Measurements from ENCODE around the gene ZNF20. TPM values are rescaled to one million over a fixed set of nuclear protein-coding genes. Genes with fewer than 3 reads are reported as not detected.
"Not testable (repeated sequence)": the region's sequence is repeated elsewhere in the genome, so short reads cannot be mapped to it uniquely, and the experiment has no call there.

The ZNF20 gene
- polyA plus RNA-seq, 10 donors: 1.2 to 4.5 (median 2.3) TPM

- no peak for DNase-seq
Measured at GRCh38 chr19:12113121-12113520, 27.0 kb downstream of the ZNF20 start.

GRCh38 chr19:12112701-12113100 lies 27.4 kb downstream of the ZNF20 start:
- no peak for DNase-seq

DNA sequence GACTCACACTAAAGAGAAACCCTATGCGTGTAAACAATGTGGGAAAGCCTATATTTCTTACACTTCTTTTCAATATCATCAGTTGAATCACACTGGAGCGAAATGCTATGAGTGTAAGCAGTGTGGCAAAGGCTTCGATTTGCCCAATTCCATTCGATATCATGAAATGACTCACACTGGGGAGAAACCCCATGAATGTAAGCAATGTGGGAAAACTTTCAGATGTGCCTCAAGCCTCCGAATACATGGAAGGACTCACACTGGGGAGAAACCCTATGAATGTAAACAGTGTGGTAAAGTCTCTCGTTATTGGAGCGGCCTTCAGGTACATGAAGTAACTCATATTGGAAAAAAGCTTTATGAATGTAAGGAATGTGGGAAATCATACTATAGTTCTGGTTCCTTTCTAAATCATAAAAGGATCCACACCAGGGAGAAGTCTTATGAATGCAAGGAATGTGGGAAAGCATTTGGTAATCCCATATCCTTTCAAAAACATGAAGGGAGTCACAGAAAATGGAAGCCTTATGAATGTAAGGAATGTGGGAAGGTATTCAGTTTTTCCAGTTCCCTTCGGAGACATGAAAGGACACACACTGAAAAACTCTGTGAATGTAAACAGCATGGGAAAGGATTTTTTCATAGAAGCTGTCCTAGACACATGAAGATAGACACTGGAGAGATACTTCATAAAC lies 28.1 kb downstream of the ZNF20 start:
- no peak for DNase-seq

GRCh38 chr19:12111176-12111575 lies 29.0 kb downstream of the ZNF20 start:
- no peak for DNase-seq

GRCh38 chr19:12103909-12104308 lies 36.2 kb downstream of the ZNF20 start:
- DNase-seq: not testable (repeated sequence)

- DNase-seq: no peak
Measured at GRCh38 chr19:12098040-12098439, 42.1 kb downstream of the ZNF20 start.

- DNase-seq: no peak
Measured at GRCh38 chr19:12095111-12095790, 44.9 kb downstream of the ZNF20 start.

DNA sequence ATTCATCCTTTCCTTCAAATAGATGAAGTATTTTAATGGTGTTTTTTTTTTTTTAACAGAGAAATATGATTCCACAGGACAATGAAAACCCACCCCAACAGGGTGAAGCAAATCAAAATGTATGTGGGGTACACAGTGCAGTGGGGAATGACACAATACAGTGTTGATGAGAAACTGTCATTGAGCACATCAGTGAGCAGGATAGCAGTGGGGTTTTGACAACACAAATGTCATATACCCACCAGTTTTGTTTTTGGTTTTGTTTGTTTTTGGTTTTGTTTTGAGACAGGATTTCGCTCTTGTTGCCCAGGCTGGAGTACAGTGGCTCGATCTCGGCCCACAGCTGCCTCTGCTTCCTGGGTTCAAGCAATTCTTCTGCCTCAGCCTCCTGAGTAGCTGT lies 46.4 kb downstream of the ZNF20 start:
- DNase-seq: no peak

DNA sequence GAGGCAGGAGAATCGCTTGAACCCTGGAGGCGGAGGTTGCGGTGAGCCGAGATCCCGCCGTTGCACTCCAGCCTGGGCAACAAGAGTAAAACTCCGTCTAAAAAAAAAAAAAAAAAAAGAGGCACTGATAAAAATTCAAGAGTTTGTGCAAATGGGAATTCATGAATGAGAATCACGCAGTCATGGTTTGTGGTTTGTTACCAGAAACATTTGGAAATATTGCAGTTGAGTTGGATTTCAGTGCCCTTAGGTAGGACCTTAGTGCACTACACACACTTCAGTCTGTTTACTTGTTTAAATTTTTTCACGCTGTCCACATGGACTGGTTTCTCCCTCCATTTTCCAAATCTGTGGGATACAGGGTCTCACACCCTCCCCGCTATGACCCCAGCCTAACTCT lies 47.2 kb downstream of the ZNF20 start:
- DNase-seq: peak in 2 of 3 donors; percentile 3 to 22

GRCh38 chr19:12092065-12092867 lies 47.9 kb downstream of the ZNF20 start:
- DNase-seq: peak; percentile 92 to 96 (median 92)

- peak; percentile 51 to 87 (median 76) for DNase-seq
Measured at GRCh38 chr19:12090807-12091206, 49.3 kb downstream of the ZNF20 start.

DNA sequence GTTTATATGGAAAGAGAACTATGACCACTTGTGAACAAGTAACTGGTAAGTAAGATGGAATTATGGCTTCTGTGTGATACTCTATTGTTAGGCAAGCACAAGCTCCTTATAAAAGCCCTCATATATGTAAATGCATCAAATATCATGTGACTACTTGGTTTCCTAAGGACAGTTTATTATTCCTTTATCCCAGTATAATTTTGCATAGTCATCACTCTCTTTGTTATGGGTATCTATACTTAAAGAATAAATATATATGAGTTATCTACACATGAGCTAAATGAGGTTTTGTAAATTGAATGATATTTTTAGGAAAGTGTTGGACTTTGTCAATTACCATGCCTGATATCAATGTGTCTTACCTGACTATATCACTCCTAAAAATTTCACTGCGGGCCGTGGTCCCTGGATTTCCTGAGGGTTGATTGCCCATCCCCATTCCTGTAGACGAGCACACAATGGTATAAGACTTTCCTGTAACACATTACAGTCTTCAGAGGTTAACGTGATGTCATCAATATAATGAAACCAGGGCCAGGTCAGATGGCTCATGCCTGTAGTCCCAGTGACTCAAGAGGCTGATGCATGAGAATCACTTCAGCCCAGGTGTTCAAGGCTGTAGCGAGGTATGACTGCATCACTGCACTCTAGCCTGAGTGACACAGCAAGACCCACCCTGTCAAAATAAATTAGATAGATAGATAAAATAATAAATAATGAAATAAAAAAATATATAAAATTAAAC lies 54.9 kb downstream of the ZNF20 start:
- DNase-seq: no peak

DNA sequence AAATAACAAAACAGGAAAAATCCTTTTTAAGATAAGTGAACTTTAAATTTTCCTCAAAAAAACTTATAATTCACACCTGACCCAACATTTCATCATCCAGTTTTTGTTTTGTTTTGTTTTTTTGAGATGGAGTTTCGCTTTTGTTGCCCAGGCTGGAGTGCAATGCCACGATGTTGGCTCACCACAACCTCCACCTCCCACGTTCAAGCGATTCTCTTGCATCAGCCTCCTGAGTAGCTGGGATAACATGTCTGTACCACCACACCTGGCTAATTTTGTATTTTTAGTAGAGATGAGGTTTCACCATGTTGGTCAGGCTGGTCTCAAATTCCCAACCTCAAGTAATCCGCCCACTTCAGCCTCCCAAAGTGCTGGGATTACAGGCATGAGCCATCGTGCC lies 56.8 kb downstream of the ZNF20 start:
- DNase-seq: not testable (repeated sequence)

Other genes starting within 250 kb of the ZNF20 start
- gene ZNF700, start 215.2 kb downstream of the ZNF20 start, polyA plus RNA-seq (ENCODE audit: insufficient read length in 10 of 10): 10 to 100 TPM in 2 of 10 donors, 1 to 10 TPM in 8; 3.7 to 12.0 (median 7.1) TPM
- gene ZNF763, start 175.3 kb downstream of the ZNF20 start, polyA plus RNA-seq (ENCODE audit: insufficient read length in 10 of 10): 1 to 10 TPM; 1.0 to 2.4 (median 1.8) TPM
- gene ZNF433, start 104.7 kb downstream of the ZNF20 start, polyA plus RNA-seq (ENCODE audit: insufficient read length in 10 of 10): 1 to 10 TPM; 2.2 to 5.6 (median 4.4) TPM
- gene ZNF878, start 87.4 kb downstream of the ZNF20 start, polyA plus RNA-seq (ENCODE audit: insufficient read length in 10 of 10): under 1 TPM; 0.17 to 0.80 (median 0.41) TPM
- gene ZNF844, start 75.6 kb downstream of the ZNF20 start, polyA plus RNA-seq (ENCODE audit: insufficient read length in 10 of 10): 10 to 100 TPM in 3 of 10 donors, 1 to 10 TPM in 7; 6.2 to 12.0 (median 8.9) TPM
- gene ZNF625, start 16.4 kb upstream of the ZNF20 start, polyA plus RNA-seq (ENCODE audit: insufficient read length in 10 of 10): 1 to 10 TPM; 3.8 to 7.4 (median 5.3) TPM
- gene ZNF136, start 22.7 kb upstream of the ZNF20 start, polyA plus RNA-seq (ENCODE audit: insufficient read length in 10 of 10): 1 to 10 TPM; 6.0 to 9.3 (median 8.1) TPM
- gene ZNF44, start 154.5 kb upstream of the ZNF20 start, polyA plus RNA-seq (ENCODE audit: insufficient read length in 10 of 10): 10 to 100 TPM in 4 of 10 donors, 1 to 10 TPM in 6; 6.0 to 13.0 (median 8.4) TPM
- 1 to 10 TPM; 1.2 to 3.3 (median 2.3) TPM for gene ZNF563, start 193.3 kb upstream of the ZNF20 start, polyA plus RNA-seq (ENCODE audit: insufficient read length in 10 of 10)
- gene ZNF442, start 225.3 kb upstream of the ZNF20 start, polyA plus RNA-seq (ENCODE audit: insufficient read length in 10 of 10): 1 to 10 TPM; 1.2 to 2.6 (median 2.3) TPM

All from muscle of back (tissue), 11 donors.